Erythroblast (primary cell): ENCODE measurements around the gene CRIP2.
A peak's percentile ranks its signal among the peaks of the same experiment; 100 is the strongest.

Experiments
- DNase-seq, 2 experiments: peaks; one replicate each; lab custom pipeline; 2025; lab: John Stamatoyannopoulos, UW
- GATA1 ChIP-seq: IDR thresholded peaks from 2 replicates; pipeline ENCODE4 v1.6.1; 2011; ENCODE audit warnings: low read depth, mild to moderate bottlenecking, control low read depth, low read length, moderate library complexity
- POLR2A ChIP-seq: IDR thresholded peaks from 2 replicates; pipeline ENCODE4 v1.6.1; 2011; ENCODE audit warnings: mild to moderate bottlenecking, low read length

Gene CRIP2

DNA sequence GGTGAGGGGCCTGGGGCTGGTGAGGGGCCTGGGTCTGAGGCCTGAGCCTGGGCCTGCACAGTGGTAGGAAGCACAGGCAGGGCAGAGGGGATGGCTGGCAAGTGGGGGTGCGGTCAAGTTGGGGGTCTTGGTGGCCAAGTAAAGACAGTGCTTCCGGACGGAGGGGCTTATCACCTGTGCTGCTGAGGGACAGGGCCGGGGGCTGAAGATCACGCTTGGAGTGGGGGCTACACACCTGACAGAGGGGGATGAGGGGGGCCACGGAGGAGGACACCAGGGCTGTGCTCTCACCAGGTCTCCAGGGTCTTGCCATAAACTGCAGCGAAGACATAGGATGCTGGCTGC is 28.6 kb downstream of the CRIP2 start:
- DNase-seq, result no peak
- TF ChIP-seq POLR2A (no peak), GATA1 (no peak)

DNA sequence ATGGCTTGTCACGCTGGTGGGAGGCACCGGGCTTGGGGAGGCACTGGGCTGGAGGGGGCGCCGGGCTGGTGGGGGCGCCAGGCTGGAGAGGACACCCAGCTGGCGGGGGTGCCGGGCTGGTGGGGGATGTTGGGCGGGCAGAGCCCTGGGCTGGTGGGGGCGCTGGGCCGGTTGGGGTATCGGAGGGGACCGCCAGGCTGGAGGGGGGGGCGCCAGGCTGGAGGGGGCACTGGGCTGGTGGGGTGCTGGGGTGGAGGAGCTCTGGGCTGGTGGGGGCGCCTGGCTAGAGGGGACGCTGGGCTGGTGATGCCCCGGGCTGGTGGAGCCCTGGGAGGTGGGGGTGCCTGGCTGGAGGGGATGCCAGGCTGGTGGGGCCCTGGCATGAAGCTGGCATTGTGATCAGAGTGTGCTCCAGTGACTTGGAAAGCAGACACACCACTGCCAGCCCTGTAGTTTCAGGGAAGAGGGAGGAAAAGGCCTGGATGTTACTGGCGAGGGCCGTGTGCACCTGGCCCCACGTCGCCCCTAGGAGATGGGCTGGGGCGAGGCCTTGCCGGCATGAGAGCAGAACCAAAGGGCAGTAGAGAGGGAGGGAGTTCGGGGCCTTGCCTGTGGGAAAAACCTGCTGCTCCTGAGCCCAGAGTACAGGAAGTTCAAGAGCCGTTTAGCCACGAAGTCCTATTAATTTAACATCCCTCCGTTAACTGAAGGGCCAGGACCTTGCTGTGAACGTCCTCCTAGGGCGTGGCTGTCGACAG is 29.5 kb downstream of the CRIP2 start:
- no peak for TF ChIP-seq POLR2A
- no peak for TF ChIP-seq GATA1
- no peak for DNase-seq

DNA sequence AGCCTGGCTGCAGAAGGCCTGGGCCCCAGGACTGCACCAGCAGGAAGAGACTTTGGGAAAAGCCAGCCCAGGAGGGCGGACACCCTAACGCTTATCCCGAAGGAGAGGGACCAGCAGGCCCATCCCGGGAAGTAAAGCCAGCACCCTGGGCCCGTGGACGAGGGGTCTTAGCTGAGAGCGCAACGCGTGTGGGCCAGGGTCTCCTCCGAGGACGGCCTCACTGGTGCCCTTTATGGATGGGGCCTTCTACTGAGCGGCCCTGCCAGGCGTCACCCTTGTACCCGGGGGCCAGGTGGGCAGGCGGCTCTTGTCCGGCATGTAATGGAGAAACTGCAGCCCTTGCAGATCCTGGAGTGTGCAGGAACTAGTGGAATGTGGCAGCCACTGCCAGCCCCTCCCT is 30.5 kb downstream of the CRIP2 start:
- TF ChIP-seq GATA1, result no peak
- TF ChIP-seq POLR2A, result no peak
- DNase-seq, result no peak

DNA sequence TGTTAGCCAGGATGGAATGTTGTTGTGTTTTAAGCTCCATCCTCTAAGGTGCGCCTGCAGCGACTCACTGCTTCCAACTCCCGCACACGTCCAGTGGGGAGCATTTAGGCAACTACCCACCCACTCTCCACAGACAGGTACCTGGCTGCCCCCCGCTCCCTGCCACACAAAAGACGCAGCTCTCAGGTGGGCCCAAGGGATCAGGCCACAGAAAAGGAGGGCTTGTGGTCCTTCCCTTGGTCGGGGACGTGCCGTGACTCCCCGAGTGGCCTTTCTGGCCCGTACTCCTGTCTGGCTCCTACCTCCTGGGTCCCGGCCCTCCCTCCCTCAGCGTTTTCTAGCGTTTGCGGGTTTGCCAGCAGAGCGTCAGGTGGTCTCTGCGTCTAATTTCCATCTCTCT is 32.6 kb downstream of the CRIP2 start:
- TF ChIP-seq POLR2A, result no peak
- no peak for TF ChIP-seq GATA1
- no peak for DNase-seq

DNA sequence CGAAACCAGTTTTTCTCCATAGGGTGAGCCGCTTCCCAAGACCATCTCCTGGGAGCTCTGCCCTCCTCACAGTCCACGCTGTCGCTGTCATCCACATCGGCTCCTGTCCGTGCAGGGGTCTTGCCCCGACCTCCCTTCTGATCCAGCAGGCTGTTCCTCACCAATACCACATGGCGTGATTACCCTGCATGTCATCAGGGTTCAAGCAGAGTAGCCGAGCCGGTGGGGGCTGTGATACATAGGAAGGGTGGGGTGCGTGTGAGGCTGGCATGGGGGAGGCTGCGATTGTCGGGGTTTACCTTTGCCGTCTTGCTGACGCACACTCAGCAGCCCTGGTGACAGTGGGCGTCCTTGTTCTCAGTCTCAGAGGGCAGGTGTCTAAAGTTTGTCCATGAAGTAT is 33.4 kb downstream of the CRIP2 start:
- TF ChIP-seq POLR2A (no peak), GATA1 (no peak)

DNA sequence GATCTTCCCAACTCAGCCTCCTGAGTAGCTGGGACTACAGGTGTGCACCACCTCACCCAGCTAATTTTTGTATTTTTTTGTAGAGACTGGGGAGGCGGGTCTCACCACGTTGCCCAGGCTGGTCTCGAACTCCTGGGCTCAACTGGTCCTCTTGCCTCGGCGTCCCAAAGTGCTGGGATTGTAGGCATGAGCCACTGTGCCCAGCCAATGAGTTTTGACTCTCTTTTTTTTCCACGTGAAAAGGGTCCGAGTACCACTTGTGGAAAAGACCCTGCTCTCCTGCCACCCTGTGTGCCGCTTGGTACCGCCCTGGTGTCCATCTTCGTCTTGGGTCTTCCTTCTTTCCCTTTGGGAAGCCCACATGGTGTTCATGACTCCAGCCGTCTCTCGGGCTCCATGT is 34.0 kb downstream of the CRIP2 start:
- TF ChIP-seq GATA1 (no peak), POLR2A (no peak)
- no peak for DNase-seq

More for the DNA sequence above, 33.4 kb downstream of the CRIP2 start:
- DNase-seq, result no peak

DNA sequence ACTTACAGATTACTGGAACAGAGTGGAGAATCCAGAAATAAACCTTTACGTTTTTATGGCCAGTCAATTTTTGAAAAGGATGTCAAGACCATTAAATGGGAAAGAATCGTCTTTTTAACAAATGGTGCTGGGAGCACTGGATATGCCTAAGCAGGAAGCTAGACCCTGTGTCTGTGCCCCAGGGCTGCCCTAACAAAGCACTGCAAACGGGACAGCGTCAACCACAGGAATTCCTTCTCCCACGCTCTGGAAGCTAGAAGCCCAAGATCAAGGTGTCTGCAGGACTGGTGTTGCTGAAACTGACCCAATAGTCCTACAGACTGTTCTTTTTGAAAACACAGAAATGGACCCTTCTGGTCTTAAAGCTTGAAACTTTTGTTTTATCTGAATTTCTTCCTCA is 42.5 kb downstream of the CRIP2 start:
- DNase-seq, result no peak
- TF ChIP-seq POLR2A, result no peak
- TF ChIP-seq GATA1, result no peak

DNA sequence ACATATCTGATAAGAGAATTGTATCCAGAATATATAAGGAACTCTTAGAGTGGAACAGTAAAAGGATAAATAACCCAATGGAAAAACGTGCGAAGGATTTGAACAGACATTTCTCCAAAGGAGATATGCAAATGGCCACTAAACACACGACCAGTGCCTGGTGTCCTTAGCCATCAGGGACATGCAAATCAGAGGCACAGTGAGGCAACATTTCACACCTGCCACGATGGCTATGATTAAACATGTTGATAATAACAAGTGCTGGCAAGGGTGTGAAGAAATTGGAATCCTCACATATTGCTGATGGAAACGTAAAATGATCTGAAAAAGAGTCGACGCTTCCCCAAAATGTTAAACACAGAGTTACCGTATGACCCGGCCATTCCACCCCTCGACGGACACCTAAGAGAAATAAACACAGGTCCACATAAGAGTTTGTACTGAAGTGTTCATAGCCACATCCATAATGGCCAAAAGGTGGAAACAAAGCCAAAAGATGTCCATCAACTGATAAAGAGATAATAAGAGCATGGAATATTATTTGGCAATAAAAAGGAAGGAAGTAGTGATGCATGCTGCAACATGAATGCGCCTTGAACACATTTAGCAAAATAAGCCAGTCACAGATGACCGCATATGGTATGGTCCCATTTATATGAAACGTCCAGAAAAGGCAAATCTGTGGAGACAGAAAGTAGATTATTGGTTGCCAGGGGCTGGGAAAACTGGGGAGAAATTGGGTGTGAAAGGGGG is 45.5 kb downstream of the CRIP2 start:
- DNase-seq, result no peak

DNA sequence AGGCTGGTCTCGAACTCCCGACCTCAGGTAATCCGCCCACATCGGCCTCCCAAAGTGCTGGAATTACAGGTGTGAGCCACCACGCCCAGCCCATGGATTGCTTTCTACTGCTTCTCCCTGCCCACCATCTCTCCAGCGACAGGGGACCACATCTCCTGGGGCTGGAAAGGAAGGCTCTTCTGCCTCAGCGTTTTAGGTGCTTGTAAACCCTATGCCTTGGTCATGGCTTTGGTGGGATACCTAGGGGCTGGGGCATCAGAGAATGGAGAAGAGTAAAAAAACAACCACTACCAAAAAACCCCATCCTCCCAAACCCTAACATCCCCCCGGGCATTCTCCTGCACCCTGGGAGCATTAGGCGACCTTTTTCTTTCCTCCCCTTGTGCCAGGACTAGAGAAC is 50.7 kb downstream of the CRIP2 start:
- DNase-seq, result no peak
- TF ChIP-seq GATA1 (no peak), POLR2A (no peak)

More for the DNA sequence above, 45.5 kb downstream of the CRIP2 start:
- TF ChIP-seq GATA1 (no peak), POLR2A (no peak)

DNA sequence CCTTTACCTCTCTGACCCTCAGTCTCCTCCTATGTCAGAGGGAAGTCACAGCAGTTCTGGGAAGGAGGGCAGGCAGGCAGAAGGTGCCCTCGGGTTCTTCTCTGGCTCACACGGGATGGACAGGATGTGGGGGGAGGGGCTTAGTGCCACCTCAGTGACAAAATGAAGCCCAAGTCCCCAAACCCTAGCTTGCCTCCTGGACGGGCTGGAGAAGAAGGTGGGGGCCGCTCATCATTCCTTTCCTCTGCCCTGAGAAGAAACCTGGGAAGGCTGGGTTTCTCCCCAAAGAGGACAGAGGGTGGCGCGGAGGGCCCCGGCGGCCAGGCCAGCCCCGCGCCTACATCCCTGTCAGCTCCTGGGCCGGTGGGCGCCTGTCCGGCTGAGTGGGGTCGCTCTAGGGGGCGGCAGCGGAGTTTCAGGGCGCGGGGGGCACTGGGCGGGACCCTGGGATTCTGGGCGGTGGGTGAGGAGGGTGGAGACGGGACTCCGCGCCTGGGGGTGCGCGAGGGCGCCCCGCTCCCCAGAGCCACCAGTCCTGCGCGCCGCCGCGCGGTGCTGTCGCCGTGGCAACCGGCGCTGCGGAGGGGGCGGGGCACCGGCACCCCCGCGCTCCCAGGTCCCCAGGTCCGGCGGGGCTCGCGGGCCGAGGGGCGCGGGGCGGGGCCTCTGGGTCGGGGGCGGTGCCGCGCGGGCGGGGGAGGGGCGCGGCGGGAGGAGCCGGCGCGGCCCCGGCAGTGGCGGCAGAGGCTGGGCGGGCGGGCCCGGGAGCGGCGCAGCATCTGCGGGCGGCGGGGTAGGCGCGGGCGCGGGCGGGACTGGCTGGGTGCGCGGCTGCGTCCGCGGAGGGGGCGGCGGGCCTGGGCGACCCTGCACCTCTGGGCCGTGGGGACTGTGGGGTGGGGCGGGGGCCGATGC is 51.5 kb downstream of the CRIP2 start, which contains the start of gene TMEM121:
Gene TMEM121, plus strand, starts transcription at position 723 of the 915 bp plus-strand sequence. CDS start 2,252 bp downstream, outside the sequence.
- TF ChIP-seq GATA1 (no peak), POLR2A (no peak)
- DNase-seq, result peak in 1 of 2 experiments; percentile 10

DNA sequence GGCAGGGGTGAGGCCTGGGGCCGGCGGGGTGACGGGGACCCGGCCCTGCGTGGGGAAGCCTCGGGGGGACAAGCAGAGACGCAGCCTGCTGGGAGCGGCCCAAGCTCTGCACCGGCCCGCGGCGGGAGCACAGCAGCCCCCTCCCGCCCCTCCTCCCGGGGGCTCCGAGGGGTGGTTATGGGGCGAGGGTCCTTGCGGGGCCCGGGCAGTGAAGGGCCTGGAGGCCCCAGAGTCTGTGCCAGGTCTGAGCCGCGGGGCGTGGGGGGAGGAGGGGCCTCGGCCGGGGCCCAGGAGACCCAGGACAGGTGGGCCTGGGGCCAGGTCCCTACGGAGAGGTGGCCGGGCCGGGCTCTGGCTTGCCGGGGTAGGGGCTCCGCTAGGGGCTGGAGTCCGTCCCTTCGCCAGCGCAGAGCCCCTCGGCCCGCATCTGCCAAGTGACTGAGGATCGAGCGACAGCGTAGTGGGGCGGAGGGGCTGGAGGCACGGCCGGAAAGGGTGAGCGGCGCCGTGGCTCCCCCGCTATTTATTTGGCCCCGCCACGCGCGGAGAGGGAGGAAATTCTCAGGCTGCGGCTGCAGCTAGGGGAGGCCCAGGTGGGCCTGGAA is 52.3 kb downstream of the CRIP2 start:
- TF ChIP-seq GATA1, result no peak

DNA sequence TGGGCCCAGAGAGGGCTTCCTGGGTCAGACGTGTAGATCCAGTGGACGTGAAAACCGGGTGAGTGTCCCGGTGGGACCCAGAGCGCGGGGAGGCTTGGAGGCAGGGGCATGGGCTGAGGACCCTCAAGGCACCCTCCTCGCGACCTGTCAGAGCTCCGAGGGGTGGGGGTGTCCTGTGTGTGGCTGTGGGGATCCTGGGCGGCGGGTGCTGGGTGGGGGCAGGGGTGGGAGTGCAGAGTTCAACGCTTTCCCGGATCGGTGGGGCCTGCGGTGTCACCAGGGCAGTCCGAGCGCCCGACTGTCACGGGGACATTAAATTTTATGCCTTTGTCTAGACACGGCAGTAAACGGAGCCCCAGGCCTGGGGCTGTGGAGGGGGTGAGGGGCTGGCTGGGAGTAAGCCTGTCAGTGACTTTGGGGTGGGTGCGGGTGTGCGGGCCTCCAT is 52.8 kb downstream of the CRIP2 start:
- DNase-seq, result no peak
- TF ChIP-seq POLR2A, result no peak
- TF ChIP-seq GATA1, result no peak

More for the DNA sequence above, 52.3 kb downstream of the CRIP2 start:
- no peak for DNase-seq
